Lung microvascular endothelial cell (primary cell): Measurements from ENCODE around the gene C2CD3. TPM values are rescaled to one million over a fixed set of nuclear protein-coding genes. Genes with fewer than 3 reads are reported as not detected.
A peak's percentile ranks its signal among the peaks of the same experiment; 100 is the strongest.
"Not testable (repeated sequence)": the region's sequence is repeated elsewhere in the genome, so short reads cannot be mapped to it uniquely, and the experiment has no call there.

ENCODE experiments used
- DNase-seq, 2 donors: peaks; one replicate each; pipeline versions ENCODE4 v3.0.0 to v3.0.0-alpha.2; 2010; ENCODE audit warnings: low read depth in 2 of 2
- total RNA-seq: library from RNA; depleted of rRNA; stranded (reverse); fragments of >200 nt; gene quantifications from 2 replicates; pipeline ENCODE4 v1.2.1, GENCODE V29; 2014

Gene C2CD3
- total RNA-seq, 1 donor from 2014 or later: 10.7 TPM

DNA sequence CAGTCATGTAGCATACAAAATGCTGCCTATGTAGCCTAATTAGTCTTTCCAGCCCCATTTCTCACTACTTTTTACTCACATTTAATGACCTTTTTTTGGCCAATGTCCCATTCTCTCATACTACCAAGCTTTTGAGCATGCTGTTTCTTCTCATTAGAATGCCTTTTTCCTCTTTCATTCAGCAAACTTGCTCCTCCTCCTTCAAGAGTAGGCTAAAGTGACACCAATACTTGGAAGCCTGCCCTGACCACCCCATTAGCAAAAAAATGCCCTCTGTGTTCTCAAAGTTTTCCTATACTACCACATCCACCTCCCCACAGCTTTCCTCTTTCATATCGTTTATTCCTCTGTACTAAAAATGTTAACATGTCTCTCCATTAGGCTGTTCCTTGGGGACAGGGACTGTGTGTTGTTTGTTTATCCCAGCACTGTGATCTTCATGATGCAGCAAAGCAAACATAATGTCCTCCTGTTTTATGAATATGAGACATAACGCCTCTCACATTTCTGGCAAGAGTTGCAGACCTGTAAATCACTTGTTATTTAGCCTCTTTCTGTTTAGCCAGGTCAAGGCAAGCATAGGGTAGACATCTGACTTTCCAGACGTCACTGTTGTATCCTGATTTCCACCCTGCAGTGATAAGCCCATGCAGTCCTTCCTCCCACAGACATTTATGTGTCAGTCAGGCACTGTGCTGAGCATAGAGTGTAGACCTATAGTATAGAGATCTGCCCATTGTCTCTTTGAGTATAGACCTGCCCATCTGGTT is 99.9 kb downstream of the C2CD3 start:
- DNase-seq: peak in 1 of 2 donors; percentile 6

GRCh38 chr11:74069146-74070046 is 101.4 kb downstream of the C2CD3 start:
- no peak for DNase-seq

DNA sequence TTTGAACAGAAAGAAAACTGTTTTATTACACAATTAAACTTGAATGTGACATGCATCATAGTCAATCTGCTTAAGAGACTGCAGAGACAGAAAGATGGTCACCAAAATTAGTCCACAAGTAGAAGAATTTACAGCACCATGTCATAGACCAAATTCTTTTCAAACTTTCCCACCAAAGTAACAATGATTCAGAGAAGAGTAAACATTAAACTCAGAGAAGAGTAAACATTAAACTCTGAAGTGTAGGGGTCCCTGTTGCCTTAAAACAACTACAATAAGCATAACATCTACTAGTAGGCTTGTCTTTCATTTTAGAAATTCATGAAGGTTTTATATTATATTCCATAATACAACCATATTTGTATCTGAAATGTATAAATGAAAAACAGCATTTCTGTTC is 104.1 kb downstream of the C2CD3 start:
- DNase-seq: not testable (repeated sequence)

- DNase-seq: not testable (repeated sequence)
These were observed 105.3 kb downstream of the C2CD3 start for GRCh38 chr11:74065534-74065933.

DNA sequence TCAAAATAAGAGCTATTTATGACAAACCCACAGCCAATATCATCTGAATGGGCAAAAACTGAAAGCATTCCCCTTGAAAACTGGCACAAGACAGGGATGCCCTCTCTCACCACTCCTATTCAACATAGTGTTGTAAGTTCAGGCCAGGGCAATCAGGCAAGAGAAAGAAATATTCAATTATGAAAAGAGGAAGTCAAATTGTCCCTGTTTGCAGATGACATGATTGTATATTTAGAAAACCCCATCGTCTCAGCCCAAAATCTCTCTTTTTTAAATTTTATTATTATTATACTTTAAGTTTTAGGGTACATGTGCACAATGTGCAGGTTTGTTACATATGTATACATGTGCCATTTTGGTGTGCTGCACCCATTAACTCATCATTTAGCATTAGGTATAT is 107.2 kb downstream of the C2CD3 start:
- not testable (repeated sequence) for DNase-seq

DNA sequence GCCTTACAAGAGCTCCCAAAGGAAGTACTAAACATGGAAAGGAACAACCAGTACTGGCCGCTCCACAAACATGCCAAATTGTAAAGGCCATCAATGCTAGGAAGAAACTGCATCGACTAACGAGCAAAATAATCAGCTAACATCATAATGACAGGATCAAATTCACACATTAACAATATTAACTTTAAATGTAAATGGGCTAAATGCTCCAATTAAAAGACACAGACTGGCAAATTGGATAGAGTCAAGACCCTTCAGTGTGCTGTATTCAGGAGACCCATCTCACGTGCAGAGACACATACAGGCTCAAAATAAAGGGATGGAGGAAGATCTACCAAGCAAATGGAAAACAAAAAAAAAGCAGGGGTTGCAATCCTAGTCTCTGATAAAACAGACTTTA is 109.2 kb downstream of the C2CD3 start:
- DNase-seq: not testable (repeated sequence)

- peak; percentile 14 to 85 for DNase-seq
These were observed 113.3 kb downstream of the C2CD3 start for GRCh38 chr11:74057249-74058151.

- peak in 1 of 2 donors; percentile 69 for DNase-seq
These were observed 114.9 kb downstream of the C2CD3 start for GRCh38 chr11:74055938-74056337.

- no peak for DNase-seq
These were observed 120.3 kb downstream of the C2CD3 start for GRCh38 chr11:74050465-74050864.

- no peak for DNase-seq
These were observed 121.8 kb downstream of the C2CD3 start for GRCh38 chr11:74048993-74049392.

GRCh38 chr11:74044538-74044937 is 126.3 kb downstream of the C2CD3 start:
- no peak for DNase-seq

DNA sequence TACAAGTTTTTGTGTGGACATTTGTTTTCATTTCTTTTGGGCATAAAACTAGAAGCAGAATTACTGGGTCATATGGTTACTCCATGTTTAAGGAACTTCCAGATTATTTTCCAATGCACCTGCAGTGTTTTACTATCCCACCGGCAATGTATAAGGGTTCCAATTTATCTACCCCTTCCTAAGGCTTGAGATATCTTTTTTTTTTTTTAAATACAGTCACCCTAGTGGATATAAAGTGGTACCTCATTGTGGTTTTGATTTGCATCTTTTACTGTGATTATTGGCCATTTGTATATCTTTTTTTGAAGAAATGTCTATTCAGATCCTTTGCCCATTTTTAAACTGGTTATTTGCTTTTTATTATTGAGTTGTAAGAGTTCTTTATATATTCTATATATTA is 127.4 kb downstream of the C2CD3 start:
- DNase-seq: no peak

GRCh38 chr11:74037309-74037708 is 133.5 kb downstream of the C2CD3 start:
- peak in 1 of 2 donors; percentile 37 for DNase-seq

DNA sequence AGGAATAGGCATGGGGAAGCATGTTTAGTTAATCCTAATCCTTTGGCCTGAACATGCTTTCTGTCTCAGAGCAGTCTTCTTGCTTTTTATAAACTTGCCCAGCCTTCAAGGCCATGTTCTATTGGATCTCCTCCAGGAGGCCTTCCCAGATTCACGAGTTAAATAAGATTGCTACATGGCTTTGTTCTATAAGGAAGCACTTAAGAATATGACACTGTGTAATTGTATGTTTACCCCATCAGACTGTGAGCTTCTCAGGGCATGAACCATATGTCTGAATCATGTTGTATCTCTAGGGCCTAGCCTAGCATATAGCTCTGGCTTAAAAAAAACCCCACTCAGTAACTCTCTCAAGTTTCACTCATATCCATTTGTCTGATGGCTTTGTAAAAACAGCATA is 135.5 kb downstream of the C2CD3 start:
- no peak for DNase-seq

- no peak for DNase-seq
These were observed 137.8 kb downstream of the C2CD3 start for GRCh38 chr11:74033046-74033445.

DNA sequence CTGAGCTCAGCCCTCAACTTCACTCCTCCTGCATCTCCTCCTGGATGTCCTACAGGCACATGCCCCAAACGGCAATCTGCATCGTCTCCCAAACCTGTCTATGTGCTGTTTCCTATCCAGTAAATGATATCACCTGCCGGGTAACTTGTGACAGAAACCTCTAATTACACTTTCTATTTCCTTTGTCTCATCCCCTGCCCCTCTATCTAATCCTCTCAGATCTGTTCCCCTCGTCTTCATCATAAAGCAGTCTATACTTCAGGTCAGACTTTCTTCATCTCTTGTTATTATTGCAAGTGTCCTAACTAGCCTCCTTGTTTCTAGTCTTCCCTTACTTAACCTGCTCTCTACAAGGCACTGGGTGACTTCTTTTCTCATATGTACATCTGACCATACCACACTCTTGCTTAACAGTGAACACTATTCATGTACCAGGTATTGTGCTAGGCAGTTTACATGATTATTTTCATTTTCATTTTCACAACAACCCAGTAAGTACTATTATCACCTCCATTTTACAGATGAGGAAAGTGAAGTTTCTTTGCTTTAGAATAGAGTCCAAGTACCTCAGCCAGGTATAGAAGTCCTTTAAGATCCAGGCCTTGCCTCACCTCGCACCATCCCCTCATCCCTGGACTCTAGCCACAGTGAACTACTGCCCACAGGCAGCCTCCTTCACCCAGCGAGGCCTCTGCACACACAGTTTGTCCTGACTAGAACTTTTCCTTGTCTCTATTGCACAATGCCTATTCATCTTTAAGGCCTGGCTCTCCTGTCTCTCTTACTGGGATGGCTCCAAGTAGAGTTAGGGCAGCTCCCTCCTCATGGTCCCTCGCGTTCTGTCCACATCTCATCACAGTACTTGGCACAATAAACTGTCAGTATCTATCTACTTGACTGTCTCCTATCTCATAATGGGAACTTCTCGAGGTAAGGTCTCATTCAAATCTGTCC is 139.8 kb downstream of the C2CD3 start:
- DNase-seq: no peak

DNA sequence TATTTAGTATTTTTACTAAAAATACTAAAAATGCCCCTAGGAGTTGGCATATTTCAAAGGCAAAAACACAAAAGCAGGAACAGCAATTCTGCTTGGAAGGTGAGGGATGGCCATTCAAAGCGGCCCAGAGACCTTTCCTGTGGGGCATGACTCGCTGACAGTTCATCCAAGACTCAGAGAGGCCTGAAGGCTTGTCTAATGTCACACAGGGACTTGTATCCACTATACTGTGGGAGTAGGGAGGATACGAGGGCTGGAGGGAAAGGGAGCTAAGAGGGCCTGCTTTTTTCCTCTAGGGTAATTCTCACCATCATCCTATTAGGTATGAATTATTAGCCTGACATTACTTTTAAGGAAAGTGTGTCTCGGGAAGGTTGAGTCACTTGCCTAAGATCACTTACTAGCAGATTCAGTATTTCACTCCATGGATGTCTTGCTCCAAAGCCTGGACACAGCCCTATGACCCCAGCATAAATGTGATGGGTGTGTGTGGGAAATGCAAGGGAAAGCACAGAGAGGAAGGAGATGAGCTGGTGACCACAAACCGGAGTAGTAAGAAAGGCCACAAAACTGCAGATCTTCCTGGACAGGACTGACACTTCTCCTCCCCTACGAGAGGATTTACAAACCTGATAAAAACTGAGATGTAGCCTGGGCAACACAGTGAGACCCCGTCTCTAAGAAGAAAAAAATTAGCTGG is 145.2 kb downstream of the C2CD3 start:
- DNase-seq: peak in 1 of 2 donors; percentile 88

DNA sequence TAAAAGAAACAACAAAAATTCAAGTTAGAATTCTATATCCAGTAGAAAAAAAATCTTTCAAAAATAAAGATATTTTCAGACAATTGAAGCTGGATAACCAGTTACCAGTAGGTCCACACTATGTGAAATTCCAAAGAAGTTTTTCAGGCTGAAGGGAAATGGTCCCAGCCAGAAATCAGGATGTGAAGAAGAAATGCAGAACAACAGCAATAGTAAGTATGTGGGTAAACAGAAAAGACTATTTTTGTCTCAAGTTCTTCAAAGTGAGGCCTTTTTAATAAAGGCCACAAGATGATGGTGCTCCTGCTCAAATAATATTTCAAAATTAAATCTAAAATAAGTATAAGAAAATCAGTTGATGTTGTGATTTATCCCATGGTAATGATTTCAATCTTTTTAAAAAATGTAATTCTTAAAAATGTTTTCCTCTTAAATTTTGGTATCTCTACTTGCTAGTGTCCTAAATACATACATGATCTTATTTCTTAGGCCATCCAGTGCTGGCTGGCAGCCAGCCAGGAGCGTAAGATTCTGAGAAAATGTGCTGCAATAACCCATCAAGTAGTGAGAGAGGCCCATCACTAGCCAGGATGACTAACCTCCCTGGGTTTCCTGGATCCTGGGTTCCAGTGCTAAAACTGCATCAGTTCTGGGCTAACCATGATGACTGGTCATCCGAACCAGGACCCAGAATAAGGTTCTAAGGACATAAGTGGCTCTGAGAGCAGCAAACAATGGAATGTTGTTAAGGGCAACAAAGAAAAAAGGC is 146.4 kb downstream of the C2CD3 start:
- DNase-seq: peak in 1 of 2 donors; percentile 88

DNA sequence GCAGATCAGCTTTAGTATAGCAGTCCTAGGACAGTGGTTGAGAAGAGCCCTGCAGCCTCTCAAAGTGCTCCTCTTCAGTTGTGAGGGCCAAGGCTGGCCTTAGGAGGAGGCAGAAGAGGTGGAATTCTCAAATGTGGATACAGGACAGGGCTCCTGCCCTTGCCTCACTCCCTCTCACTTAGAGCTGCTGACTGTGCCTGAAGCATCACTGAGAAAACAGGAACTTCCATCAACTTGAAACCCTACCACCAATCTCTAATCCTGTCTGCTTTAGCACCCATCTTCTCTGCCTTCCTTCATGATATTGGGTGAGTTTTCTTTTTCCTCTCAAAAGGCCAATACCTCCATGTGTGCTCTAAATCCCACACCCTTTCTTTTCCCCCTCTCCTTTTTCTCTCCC is 147.5 kb downstream of the C2CD3 start:
- no peak for DNase-seq
